NT2/D1 (cell line): ENCODE measurements around the gene MMRN2.
"Not testable (repeated sequence)": the region's sequence is repeated elsewhere in the genome, so short reads cannot be mapped to it uniquely, and the experiment has no call there.

ENCODE experiments used
- DNase-seq: peaks from one replicate; pipeline ENCODE4 v3.0.0-alpha.2; 2011; ENCODE audit warnings: low read depth, low spot score
- H3K27me3 ChIP-seq: 2 replicates; pipeline ENCODE4 v1.6.0; 2011; ENCODE audit warnings: mild to moderate bottlenecking; ENCODE audit not compliant: insufficient read length, insufficient read depth
- H3K36me3 ChIP-seq: 2 replicates; pipeline ENCODE4 v1.6.1; 2011; ENCODE audit warnings: mild to moderate bottlenecking, low read length, mixed read lengths; ENCODE audit not compliant: insufficient read depth, insufficient read length
- H3K4me1 ChIP-seq: 2 replicates; pipeline ENCODE4 v1.5.1; 2011; ENCODE audit not compliant: insufficient read depth, insufficient read length
- H3K4me3 ChIP-seq: 2 replicates; pipeline ENCODE4 v1.5.1; 2011; ENCODE audit warnings: low read depth; ENCODE audit not compliant: insufficient read length
- H3K9ac ChIP-seq: 2 replicates; pipeline ENCODE4 v1.6.0; 2011; ENCODE audit warnings: low read depth; ENCODE audit not compliant: insufficient read length
- H3K9me3 ChIP-seq: 2 replicates; pipeline ENCODE4 v1.5.1; 2011; ENCODE audit warnings: mild to moderate bottlenecking, low read length; ENCODE audit not compliant: insufficient read depth
- SUZ12 ChIP-seq: IDR thresholded peaks from 2 replicates; pipeline ENCODE4 v1.6.1; 2011; ENCODE audit not compliant: insufficient read length, insufficient read depth; ENCODE audit errors: extremely low read depth
- YY1 ChIP-seq: IDR thresholded peaks from 2 replicates; pipeline ENCODE4 v1.6.1; 2011; ENCODE audit not compliant: insufficient read length, insufficient read depth
- ZNF274 ChIP-seq: IDR thresholded peaks from 2 replicates; pipeline ENCODE4 v1.6.1; 2011; ENCODE audit warnings: mild to moderate bottlenecking, low read depth, low read length

Gene MMRN2

DNA sequence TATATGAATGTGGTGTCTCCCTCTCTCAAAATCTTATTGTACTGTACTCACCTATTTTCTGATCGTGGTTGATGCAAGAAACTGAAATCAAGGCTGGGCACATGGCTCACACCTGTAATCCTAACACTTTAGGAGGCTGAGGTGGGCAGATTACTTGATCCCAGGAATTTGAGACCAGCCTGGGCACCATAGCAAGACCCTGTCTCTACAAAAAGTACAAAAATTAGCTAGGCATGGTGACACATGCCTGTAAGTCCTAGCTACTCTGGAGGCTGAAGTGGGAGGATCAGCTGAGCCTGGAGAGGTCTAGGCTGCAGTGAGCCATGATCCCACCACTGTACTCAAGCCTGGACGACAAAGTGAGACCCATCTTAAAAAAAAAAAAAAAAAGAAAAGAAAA, 16.0 kb downstream of the MMRN2 start:
- H3K36me3 ChIP-seq, result no peaks in the 10 kb centered on the region
- no peak overlapping the region for H3K4me3 ChIP-seq
- DNase-seq, result no peak
- no peaks in the 10 kb centered on the region for H3K9me3 ChIP-seq
- H3K9ac ChIP-seq, result no peak overlapping the region
- no peaks in the 10 kb centered on the region for H3K27me3 ChIP-seq
- no peak for TF ChIP-seq ZNF274
- no peak for TF ChIP-seq SUZ12
- no peak for TF ChIP-seq YY1
- peaks cover 7% of the 10 kb centered on the region for H3K4me1 ChIP-seq

DNA sequence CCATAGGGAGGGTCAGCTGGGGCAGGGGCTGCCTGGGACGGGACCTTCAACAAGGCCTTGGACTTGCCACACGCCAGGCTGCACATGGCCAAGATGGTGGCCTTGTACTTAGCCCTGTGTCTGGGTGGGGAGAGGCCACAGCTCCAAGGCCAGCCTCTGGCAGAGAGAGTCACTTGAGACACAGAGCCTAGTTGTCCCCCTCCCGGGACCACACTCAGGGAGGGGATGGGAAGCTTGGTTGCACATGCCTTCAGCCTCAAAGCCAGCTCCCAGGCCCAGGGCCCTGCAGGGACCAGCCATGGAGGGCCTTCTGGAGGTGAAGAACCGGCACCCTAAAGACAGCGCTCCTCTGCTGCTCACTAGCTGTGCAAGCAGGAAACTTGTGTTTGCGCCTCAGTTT, 16.7 kb downstream of the MMRN2 start:
- H3K9me3 ChIP-seq, result no peaks in the 10 kb centered on the region
- DNase-seq, result no peak
- no peaks in the 10 kb centered on the region for H3K27me3 ChIP-seq
- no peaks in the 10 kb centered on the region for H3K36me3 ChIP-seq
- TF ChIP-seq ZNF274, result no peak
- TF ChIP-seq SUZ12, result no peak
- TF ChIP-seq YY1, result no peak
- peaks cover 5% of the 10 kb centered on the region for H3K4me1 ChIP-seq
- H3K9ac ChIP-seq, result no peak overlapping the region
- no peak overlapping the region for H3K4me3 ChIP-seq

DNA sequence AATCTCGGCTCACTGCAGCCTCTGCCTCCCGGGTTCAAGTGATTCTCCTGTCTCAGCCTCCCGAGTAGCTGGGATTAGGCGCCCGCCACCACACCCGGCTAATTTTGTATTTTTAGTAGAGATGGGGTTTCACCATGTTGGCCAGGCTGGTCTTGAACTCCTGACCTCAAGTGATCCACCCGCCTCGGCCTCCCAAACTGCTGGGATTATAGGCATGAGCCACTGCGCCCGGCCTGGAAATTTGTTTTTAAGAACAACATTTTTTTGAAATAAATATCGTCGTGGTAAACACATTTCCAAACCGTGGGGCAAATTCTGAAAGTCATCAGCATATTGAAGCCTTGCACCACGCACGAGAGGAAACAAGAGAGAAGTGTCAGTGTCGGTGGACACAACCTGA, 17.3 kb downstream of the MMRN2 start:
- not testable (repeated sequence) for DNase-seq, H3K36me3 ChIP-seq, H3K9ac ChIP-seq, H3K27me3 ChIP-seq, H3K4me3 ChIP-seq, H3K9me3 ChIP-seq, H3K4me1 ChIP-seq

DNA sequence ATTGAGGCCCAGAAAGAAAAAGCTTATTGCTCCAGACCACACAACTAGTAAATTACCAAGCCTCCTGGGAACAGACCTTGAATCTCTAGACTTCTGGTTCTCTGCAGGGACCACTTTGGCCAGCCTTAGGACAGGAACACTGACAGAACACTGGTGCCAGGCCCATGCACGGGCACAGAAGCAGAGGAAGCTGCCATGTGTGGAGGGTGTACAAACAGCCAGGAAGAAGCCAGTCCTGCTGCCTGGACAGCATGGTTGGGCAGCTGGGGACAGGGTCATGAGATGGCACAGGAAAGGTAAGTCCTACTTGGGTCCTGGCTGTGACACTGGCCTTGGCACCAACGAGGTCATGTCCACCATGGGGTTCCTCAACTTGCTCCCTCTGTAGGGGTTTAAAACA, 19.2 kb downstream of the MMRN2 start:
- H3K9ac ChIP-seq, result no peak overlapping the region
- H3K4me3 ChIP-seq, result no peak overlapping the region
- H3K4me1 ChIP-seq, result peaks cover 2% of the 10 kb centered on the region
- TF ChIP-seq SUZ12 (no peak), YY1 (no peak), ZNF274 (no peak)
- no peak for DNase-seq
- H3K27me3 ChIP-seq, result no peaks in the 10 kb centered on the region
- no peaks in the 10 kb centered on the region for H3K36me3 ChIP-seq
- H3K9me3 ChIP-seq, result no peaks in the 10 kb centered on the region

DNA sequence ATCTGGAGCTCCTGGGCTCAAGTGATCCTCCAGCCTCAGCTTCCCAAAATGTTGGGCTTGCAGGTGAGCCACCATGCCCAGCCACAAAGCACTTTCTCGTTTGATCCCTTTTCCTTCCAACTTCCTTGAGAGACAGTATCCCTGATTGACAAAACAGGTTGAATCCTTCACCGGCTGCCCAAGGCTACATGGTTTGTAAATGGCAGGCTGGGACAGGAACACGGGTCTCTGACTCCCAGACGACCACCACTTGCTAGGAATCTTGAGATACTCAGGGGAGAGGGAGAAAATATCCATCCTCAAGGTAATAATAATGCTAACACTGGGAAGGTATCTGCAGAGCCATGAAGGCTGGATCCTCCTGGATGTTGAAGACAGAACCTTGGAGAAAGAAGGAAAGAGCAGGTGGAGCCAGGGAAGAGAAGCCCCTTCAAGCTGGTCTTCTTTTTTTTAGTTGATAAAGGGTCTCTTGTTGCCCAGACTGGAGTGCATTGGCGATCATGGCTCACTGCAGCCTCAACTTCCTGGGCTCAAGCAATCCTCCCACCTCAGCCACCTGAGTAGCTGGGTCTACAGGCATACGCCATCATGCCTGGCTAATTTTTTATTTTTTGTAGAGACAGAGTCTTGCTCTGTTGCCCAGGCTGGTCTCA, 19.8 kb downstream of the MMRN2 start:
- H3K9ac ChIP-seq, result no peak overlapping the region
- H3K4me3 ChIP-seq, result no peak overlapping the region
- no peak for DNase-seq
- no peaks in the 10 kb centered on the region for H3K27me3 ChIP-seq
- no peak for TF ChIP-seq SUZ12
- TF ChIP-seq YY1, result no peak
- no peak for TF ChIP-seq ZNF274
- peaks cover 2% of the 10 kb centered on the region for H3K4me1 ChIP-seq
- H3K9me3 ChIP-seq, result no peaks in the 10 kb centered on the region
- no peaks in the 10 kb centered on the region for H3K36me3 ChIP-seq

DNA sequence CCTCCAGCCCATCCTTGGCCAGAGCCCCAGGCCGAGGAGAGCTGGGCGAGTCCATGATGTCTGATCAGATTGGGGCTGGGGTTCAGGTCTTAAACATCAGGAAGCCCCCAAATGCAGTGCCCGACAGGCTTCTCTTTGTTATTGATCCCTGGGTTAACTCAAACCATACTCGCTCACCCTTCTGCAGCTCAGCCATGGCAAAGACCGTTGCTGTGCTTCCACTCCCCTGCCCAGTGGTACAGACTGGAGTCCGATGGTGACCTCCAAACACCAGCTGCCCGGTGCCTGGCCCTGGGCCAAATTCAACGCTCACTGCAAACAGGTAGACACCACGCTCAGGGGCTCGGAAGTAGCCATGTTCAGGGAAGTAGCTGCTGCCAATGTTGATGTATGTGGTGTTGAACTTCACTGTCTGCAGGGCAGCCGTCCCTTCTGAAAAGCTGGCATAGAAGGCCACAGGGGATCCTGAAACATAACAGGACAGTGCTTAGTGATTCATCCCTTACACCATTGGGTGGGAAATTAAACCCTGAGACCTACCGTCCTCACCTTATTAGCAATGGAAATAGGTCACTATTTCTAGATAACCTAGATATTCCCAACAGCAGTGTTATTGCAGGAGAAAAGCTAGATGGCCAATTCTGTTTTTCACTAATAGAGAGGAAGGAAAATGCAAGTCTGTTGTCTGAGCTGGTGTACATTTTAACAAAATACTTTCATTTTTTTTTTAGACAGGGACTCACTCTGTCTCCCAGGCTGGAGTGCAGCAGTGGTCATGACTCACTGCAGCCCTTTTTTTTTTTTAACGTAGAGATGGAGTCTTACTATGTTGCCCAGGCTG, 20.5 kb downstream of the MMRN2 start:
- H3K36me3 ChIP-seq, result no peaks in the 10 kb centered on the region
- H3K4me3 ChIP-seq, result no peak overlapping the region
- H3K9ac ChIP-seq, result no peak overlapping the region
- peaks cover 2% of the 10 kb centered on the region for H3K4me1 ChIP-seq
- TF ChIP-seq YY1, result no peak
- no peaks in the 10 kb centered on the region for H3K27me3 ChIP-seq
- DNase-seq, result no peak
- H3K9me3 ChIP-seq, result no peaks in the 10 kb centered on the region

DNA sequence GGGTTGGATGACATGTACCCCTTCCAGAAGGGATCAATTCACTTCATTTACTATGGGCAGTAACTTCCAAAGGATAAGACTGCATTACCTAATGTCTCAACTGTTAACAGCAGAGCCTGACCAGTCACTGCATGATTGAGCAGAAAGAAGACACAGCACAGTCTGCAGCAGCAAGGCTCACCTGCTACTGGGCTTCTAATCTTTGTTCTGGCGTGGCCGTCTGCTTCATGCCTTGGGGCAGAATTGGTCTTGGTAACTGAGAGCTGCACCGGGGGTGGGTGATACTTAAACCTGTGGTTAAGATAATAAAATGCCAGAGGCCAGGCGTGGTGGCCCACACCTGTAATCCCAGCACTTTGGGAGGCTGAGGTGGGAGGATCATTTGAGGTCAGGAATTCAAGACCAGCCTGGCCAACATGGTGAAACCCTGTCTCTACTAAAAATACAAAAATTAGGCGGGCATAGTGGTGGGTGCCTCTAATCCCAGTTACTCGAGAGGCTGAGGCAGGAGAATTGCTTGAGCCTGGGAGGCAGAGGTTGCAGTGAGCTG, 23.2 kb downstream of the MMRN2 start:
- H3K4me3 ChIP-seq, H3K27me3 ChIP-seq, H3K9me3 ChIP-seq, H3K4me1 ChIP-seq, H3K9ac ChIP-seq, DNase-seq: not testable (repeated sequence)
- H3K36me3 ChIP-seq, result peaks cover 15% of the 10 kb centered on the region

DNA sequence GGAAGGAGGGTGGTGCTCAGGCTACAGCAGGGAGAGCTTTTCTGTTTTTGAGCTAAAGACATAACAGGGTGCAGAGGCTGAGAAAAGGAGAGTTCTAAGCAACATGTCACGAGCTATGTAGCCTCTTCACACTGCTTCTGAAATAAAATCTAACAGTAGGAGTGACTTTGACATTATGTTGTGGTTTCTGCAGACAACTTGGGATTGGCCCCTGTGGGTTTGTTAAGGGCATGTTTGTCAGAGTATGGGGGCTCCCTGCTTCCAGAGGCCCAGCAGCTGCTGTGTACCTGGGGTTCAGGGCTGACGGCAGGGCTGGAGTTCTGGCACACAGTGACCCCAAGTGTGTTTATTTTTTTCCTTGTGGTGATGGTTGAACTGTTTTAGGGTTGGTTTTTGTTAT, 24.7 kb downstream of the MMRN2 start:
- H3K4me1 ChIP-seq, result no peaks in the 10 kb centered on the region
- H3K9me3 ChIP-seq, result no peaks in the 10 kb centered on the region
- H3K9ac ChIP-seq, result no peak overlapping the region
- no peak for DNase-seq
- peaks cover 17% of the 10 kb centered on the region for H3K36me3 ChIP-seq
- H3K27me3 ChIP-seq, result no peaks in the 10 kb centered on the region
- TF ChIP-seq ZNF274 (no peak), SUZ12 (no peak)
- no peak overlapping the region for H3K4me3 ChIP-seq
